ENCODE data around the gene TP63.

- TF ChIP-seq, protein P1, sequence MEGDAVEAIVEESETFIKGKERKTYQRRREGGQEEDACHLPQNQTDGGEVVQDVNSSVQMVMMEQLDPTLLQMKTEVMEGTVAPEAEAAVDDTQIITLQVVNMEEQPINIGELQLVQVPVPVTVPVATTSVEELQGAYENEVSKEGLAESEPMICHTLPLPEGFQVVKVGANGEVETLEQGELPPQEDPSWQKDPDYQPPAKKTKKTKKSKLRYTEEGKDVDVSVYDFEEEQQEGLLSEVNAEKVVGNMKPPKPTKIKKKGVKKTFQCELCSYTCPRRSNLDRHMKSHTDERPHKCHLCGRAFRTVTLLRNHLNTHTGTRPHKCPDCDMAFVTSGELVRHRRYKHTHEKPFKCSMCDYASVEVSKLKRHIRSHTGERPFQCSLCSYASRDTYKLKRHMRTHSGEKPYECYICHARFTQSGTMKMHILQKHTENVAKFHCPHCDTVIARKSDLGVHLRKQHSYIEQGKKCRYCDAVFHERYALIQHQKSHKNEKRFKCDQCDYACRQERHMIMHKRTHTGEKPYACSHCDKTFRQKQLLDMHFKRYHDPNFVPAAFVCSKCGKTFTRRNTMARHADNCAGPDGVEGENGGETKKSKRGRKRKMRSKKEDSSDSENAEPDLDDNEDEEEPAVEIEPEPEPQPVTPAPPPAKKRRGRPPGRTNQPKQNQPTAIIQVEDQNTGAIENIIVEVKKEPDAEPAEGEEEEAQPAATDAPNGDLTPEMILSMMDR (conservative IDR thresholded peaks at IDR 0.05) = no peak
- TF ChIP-seq EZH2 (IDR thresholded peaks at IDR 0.05; ENCODE audit: low read depth) = no peak
Observed at GRCh38 chr3:189626286-189626685, 4.9 kb upstream of the TP63 start.

Data from PC-9 (cell line).